Epithelial cell of alveolus of lung (primary cell): Measurements from ENCODE around the gene LYZ. TPM values are rescaled to one million over a fixed set of nuclear protein-coding genes. Genes with fewer than 3 reads are reported as not detected.

ENCODE experiments used
- total RNA-seq: library from RNA; depleted of rRNA; stranded (reverse); fragments of >200 nt; gene quantifications from 2 replicates; pipeline ENCODE4 v1.2.1, GENCODE V29; 2015

Gene LYZ
- total RNA-seq: 0.56 TPM in 1 of 2 replicates, not detected in the other

DNA sequence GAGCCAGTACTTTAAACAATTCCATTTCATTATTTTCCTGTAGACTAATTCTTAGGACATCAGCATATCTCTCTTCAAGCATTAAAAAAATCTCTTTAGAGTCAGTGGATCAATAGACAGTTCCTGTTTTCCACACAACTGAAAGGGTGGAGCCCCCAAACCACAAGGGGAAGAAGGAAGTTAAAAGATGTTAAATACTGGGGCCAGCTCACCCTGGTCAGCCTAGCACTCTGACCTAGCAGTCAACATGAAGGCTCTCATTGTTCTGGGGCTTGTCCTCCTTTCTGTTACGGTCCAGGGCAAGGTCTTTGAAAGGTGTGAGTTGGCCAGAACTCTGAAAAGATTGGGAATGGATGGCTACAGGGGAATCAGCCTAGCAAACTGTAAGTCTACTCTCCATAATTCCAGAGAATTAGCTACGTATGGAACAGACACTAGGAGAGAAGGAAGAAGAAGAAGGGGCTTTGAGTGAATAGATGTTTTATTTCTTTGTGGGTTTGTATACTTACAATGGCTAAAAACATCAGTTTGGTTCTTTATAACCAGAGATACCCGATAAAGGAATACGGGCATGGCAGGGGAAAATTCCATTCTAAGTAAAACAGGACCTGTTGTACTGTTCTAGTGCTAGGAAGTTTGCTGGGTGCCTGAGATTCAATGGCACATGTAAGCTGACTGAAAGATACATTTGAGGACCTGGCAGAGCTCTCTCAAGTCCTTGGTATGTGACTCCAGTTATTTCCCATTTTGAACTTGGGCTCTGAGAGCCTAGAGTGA lies at the start of gene LYZ:
TSS of gene LYZ (plus strand) at position 220 of the 777 bp plus-strand sequence. CDS start at position 248, 28 bp downstream.

DNA sequence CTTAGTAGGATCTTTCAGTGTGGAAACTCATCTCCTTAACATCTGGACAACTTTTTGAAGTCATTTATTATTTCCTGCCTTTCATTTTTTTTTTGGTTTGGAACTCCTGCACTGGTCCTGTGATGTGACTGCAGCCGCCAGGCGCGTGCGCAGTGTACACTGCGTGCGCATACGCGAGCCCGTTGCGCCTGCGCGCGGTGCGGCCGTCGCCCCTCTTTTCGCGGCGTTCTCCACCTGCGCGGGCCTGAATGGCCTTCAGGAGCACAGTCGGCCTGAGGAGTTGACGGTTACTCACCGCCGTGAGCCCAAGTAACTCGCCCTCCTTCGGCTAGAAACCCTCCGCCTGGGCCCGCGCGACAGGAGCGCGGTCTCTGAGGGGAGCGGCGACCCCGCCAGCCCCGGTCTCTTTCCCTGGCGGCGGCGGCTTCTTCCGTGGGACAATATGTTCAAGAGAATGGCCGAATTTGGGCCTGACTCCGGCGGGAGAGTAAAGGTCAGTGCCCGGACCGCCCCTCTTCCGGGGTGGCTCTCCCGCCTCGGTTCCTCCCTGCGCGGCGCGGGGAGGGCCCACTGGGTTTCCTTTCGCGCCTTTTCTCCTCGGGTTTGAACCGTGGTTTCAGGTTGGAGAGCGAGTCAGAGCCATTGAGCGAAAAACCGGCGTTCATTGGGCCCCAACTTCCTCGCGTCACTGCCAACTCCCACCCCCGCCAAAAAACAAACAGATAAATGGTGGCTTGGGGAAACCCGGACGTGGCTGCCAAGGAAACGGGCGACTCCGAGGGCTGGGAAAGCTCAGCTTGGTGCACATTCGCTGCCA lies 11.6 kb downstream of the LYZ start, which contains the start of gene YEATS4:
TSS of gene YEATS4 (plus strand) at position 213 of the 817 bp plus-strand sequence. CDS start at position 443, 230 bp downstream.

Other genes with a start within 250 kb of the LYZ start
- gene CPSF6, start 108.8 kb upstream of the LYZ start, total RNA-seq: 21.2 and 39.7 TPM in 2 replicates
- gene YEATS4, start 11.4 kb downstream of the LYZ start, total RNA-seq: 11.2 and 15.4 TPM in 2 replicates
- 22.9 and 48.5 TPM in 2 replicates for gene FRS2, start 122.0 kb downstream of the LYZ start, total RNA-seq
- gene CCT2, start 237.1 kb downstream of the LYZ start, total RNA-seq: 115 and 257 TPM in 2 replicates